HG02943 (cell line): ENCODE measurements around the gene IQSEC1.

Source experiments
- ATAC-seq: cut with Tn5 transposase; IDR thresholded peaks from one replicate; pipeline ENCODE4 v1.9.1; 2021; ENCODE audit warnings: mild to moderate bottlenecking, low read depth, moderate library complexity; ENCODE audit not compliant: unreplicated experiment

Gene IQSEC1

GRCh38 chr3:12946251-12946648, 127.0 kb downstream of the IQSEC1 start:
- no peak for ATAC-seq

- ATAC-seq, result no peak
Observed at GRCh38 chr3:12944849-12945248, 128.4 kb downstream of the IQSEC1 start.

- ATAC-seq, result no peak
Observed at GRCh38 chr3:12944413-12944812, 128.8 kb downstream of the IQSEC1 start.

DNA sequence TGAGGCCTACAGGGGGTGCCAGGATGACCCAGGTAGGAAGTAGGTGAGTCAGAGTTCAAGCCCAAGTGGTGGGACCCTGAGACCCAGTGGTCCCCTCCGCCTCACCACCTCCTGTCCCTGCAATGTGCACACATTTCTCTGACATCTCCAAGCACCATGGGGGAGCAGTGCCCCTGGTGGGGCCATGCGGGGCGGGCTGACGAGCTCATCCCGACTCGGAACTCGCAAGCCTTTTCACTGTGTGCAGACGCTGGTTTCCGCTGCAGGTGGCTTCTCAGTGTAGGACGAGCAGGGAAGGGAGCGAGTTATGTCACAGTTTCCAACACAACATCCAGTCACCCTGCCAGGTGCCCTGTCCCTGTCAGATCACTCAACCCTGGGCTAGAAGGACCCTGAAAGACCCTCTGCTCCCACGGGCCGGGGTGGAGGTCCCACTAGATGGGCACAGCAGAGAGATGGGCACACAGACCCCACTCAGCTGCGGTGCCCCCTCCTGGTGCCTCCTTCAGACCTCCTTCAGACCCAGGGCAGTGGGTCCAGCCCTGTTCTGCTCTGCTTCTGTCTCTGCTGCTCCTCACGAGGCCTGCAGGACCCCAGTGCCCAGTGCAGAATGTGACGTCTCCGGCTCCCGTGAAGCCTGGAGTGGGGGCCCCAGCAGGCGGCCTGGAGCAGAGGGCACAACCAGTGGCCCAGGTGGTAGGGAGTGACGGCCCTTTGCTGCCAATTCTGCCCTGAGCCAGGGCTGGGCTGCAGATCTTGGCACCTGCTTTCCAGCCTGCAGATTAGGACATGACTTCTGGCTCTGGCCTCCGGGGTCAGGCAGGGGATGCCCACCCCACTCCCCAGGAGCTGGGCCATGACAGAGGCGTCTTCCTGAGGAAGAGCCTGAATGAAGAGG, 129.9 kb downstream of the IQSEC1 start:
- no peak for ATAC-seq

- ATAC-seq, result no peak
Observed at GRCh38 chr3:12941495-12942023, 131.7 kb downstream of the IQSEC1 start.

DNA sequence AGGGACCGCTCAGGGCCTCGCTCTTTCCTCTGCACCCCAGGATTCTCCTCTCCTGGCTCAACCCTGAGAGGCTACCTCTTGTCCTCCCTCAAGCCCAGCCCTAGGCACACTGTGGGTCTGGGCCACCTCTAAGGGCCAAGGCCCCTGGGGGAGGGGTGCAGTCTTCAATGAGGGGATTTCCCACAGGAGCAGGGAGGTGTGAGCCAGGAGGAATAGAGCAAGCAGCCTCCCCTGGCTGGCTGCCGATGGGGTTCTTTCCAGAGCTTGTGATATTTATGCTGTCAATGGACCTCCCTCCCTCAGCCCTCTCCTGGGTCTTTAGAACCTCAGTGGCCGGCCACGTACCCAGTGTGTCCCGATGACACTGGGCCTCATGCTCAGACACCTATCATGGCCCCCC, 132.4 kb downstream of the IQSEC1 start:
- ATAC-seq, result no peak

GRCh38 chr3:12939137-12939536, 134.1 kb downstream of the IQSEC1 start:
- ATAC-seq, result no peak

- ATAC-seq, result no peak
Observed at GRCh38 chr3:12938258-12938711, 134.9 kb downstream of the IQSEC1 start.

- no peak for ATAC-seq
Observed at GRCh38 chr3:12935861-12936830, 137.1 kb downstream of the IQSEC1 start.

DNA sequence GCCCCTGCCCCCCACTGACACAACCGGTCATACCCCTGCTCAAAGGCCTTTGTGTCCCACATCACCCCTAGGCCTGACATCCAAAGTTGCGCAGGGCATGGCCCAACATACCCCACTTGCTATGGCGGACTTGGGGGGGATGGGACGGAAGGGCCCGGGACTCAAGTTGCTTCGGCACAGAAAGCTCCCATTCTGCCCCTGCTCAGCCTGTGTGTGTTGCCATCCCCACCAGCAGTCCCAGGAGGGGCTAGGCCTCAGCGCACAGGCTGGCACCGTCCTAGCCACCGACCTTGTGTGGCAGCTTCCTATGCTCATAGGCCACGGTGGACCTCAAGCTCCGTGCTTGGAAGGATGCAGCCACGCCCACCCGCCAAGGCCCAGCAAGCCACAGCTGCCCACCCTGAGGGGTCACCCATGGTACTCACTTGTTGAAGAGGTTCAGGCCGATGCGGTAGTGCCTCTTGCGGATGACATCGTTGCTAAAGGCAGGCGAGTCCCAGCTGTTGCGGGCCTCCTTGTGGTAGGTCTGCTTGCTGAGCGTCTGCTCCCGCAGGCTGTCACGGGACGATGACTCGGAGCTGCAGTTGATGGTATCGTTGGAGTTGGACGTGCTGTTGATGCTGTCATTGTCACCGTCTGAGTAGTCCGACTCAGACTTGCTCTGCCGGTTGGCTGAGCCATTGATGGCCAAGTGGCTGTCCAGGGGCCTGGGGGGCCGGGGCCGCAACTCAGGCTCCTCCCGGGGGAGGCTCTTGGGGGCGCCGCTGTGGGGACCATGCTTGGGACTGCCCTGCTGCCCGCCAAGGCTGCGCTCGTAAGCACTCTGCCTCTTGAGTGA, 138.0 kb downstream of the IQSEC1 start:
- no peak for ATAC-seq

DNA sequence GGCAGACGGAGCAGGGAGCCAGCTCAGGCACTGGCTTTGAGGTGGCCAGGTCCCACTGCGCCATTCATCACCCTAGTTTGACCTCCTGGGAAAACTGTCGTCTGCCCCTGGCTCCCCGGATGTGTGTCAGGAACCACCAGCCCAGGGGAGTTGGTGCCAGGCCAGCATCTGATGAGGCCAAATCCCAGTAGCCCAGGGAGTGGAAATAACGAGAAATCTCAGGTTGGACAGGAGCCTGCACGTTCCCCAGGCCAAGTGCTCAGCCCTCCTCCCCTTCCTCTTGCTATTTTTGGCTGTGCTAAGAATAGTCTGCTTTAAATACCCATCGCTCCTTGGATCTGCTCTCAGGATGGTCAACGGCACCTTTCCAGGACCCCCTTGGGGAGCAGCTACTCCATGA, 138.8 kb downstream of the IQSEC1 start:
- no peak for ATAC-seq

GRCh38 chr3:12933901-12934300, 139.3 kb downstream of the IQSEC1 start:
- ATAC-seq, result no peak

DNA sequence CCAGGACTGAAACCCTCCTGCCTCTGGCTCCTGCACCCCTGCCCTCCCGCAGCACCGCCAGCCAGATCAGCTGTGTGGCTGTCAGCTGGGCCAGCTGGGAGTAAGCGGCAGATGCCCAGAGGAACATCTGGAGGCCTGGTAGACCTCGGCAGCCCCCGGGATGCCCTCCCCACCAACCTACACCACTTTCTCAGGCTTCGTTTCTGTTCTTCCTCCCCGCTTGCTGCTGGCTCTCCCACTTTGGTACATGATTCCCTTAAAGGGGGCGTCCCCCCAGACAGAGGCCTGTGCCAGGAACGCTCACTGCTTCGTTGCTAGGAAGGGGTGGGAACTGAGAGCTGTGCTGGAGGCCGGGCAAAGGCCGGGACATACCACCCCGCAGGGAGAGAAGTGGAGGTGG, 140.5 kb downstream of the IQSEC1 start:
- ATAC-seq, result no peak

- ATAC-seq, result no peak
Observed at GRCh38 chr3:12932347-12932746, 140.9 kb downstream of the IQSEC1 start.

- no peak for ATAC-seq
Observed at GRCh38 chr3:12931273-12931905, 141.8 kb downstream of the IQSEC1 start.

GRCh38 chr3:12929801-12930200, 143.4 kb downstream of the IQSEC1 start:
- no peak for ATAC-seq

DNA sequence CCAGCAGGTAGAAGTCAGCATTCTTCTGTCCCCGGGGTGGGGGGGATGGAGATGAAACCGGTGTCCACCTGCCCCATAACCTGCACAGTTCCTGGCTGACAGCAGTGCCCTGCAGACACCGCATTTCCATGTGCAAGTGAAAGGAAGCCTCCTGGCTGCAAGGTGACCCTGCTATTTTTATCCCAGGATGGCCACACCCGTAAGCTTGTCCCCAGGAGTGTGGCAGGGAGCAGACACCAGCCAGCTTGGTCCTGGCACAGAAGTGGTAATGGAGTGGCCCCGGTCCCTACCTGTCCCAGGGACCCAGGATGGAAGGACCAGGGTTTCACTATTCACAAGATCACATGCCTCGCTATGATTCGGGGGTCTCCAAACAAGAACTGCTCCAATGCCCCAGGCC, 146.6 kb downstream of the IQSEC1 start:
- ATAC-seq, result no peak

DNA sequence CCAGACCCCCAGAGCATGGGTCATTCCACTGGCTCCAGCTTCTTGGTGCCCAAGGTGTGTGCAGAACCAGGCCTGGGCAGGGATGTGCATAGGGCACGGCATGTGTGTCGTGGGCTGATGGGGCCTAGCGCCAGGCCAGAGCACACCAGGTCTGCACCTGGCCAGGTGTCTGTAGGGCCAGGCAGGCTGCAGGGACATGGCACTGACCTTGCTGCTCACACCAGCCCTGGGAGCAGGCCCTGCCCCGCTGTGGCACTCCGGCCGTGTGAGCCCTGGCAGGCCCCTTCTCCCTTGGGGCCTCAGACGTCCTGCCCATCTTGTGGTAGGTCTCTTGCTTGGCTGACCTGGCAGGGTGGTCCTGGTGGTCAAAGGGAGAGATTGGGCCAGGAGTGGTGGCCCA, 147.6 kb downstream of the IQSEC1 start:
- no peak for ATAC-seq

DNA sequence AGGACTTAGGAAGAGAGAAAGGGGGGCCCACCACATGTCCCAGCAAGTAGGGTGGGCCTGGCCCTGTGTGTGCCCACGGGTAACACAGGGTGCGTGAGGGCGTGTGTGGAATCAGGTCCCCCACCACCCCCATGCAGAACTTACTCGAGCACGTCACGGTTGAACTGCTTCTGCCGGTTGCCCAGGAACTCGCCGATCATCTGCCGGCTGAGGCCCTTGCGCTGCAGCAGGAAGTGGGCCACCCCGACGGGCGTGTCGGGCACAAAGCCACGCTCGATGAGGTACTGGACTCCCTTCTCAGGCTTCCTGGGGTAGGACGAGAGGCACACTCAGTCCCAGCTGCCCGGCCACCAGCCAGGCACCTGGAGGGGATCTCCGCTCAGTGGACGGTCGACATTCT, 148.8 kb downstream of the IQSEC1 start:
- no peak for ATAC-seq
